Ishikawa (cell line): ENCODE measurements around the gene MYL6B.

Source experiments
- CEBPB ChIP-seq: IDR thresholded peaks from 2 replicates; pipeline ENCODE4 v1.6.1; 2012
- CREB1 ChIP-seq: IDR thresholded peaks from 2 replicates; pipeline ENCODE4 v1.6.1; 2012; ENCODE audit warnings: low read depth
- EGR1 ChIP-seq: IDR thresholded peaks from 2 replicates; pipeline ENCODE4 v1.6.1; 2012
- EP300 ChIP-seq: IDR thresholded peaks from 2 replicates; pipeline ENCODE4 v1.6.1; 2012; ENCODE audit warnings: borderline replicate concordance
- FOXM1 ChIP-seq: IDR thresholded peaks from 2 replicates; pipeline ENCODE4 v1.6.1; 2012; ENCODE audit warnings: low read depth, borderline replicate concordance
- NFIC ChIP-seq: IDR thresholded peaks from 2 replicates; pipeline ENCODE4 v1.6.1; 2012
- RAD21 ChIP-seq: IDR thresholded peaks from 2 replicates; pipeline ENCODE4 v1.6.1; 2012; ENCODE audit warnings: low read depth
- TAF1 ChIP-seq: IDR thresholded peaks from 2 replicates; pipeline ENCODE4 v1.6.1; 2012; ENCODE audit warnings: low read depth, mild to moderate bottlenecking
- TCF12 ChIP-seq: IDR thresholded peaks from 2 replicates; pipeline ENCODE4 v1.6.1; 2012; ENCODE audit warnings: low read depth
- TEAD4 ChIP-seq: IDR thresholded peaks from 2 replicates; pipeline ENCODE4 v1.6.1; 2012
- YY1 ChIP-seq: IDR thresholded peaks from 2 replicates; pipeline ENCODE4 v1.6.1; 2012; ENCODE audit warnings: low read depth
- ZBTB7A ChIP-seq: IDR thresholded peaks from 2 replicates; pipeline ENCODE4 v1.6.1; 2012; ENCODE audit warnings: low read depth
- TF ChIP-seq, protein P1 (sequence below): IDR thresholded peaks from 2 replicates; pipeline ENCODE4 v1.6.1; 2012
- TF ChIP-seq, protein P2 (sequence below): IDR thresholded peaks from 2 replicates; pipeline ENCODE4 v1.6.1; 2012; ENCODE audit warnings: low read depth, mild to moderate bottlenecking
- TF ChIP-seq, protein P3 (sequence below): IDR thresholded peaks from 2 replicates; pipeline ENCODE4 v1.6.1; 2012

The MYL6B gene

DNA sequence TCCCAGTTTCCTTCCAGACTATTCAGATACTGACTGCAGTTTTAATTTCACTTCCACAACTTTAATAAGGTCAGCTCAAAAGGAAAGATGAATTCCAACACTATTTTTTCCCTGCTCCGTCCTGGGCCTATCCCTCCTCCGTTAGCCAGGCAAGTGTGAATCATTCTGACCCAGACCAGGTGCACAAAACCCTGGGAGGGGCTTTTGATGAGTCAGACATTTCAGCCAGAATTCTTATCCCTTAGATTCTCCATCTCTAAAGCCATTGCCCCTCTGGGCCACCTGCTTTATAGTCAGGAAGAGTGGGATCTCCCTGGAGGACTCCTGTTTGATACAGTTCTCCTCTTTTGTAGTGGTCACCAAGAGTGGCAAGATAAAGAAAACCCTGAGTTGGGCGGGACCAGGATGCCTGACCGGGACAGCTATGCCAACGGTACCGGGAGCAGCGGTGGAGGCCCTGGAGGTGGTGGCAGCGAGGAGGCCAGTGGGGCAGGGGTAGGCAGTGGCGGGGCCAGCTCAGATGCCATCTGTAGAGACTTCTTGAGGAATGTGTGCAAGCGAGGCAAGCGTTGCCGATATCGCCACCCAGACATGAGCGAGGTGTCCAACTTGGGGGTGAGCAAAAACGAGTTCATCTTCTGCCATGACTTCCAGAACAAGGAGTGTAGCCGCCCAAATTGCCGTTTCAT, 32.1 kb upstream of the MYL6B start:
- no peak for TF ChIP-seq CREB1
- no peak for TF ChIP-seq TAF1
- TF ChIP-seq, protein P1, sequence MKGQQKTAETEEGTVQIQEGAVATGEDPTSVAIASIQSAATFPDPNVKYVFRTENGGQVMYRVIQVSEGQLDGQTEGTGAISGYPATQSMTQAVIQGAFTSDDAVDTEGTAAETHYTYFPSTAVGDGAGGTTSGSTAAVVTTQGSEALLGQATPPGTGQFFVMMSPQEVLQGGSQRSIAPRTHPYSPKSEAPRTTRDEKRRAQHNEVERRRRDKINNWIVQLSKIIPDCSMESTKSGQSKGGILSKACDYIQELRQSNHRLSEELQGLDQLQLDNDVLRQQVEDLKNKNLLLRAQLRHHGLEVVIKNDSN: no peak
- TF ChIP-seq RAD21: no peak
- TF ChIP-seq ZBTB7A: no peak

DNA sequence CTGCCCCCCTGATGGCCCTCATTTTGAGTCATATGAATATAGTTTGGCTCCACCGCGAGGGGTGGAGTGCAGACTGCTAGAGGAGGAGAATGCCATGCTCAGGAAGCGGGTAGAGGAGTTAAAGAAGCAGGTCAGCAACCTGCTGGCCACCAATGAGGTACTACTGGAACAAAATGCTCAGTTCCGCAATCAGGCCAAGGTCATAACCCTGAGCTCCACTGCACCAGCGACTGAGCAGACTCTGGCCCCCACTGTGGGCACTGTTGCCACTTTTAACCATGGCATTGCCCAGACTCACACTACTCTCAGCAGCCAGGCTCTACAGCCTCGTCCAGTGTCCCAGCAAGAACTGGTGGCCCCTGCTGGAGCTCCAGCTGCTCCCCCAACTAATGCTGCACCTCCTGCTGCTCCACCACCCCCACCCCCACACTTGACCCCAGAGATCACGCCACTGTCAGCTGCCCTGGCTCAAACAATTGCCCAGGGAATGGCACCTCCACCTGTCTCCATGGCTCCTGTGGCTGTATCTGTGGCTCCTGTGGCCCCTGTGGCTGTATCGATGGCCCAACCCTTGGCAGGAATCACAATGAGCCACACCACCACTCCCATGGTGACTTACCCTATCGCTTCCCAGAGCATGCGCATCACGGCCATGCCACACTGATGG, 31.1 kb upstream of the MYL6B start:
- TF ChIP-seq EP300 (no peak), FOXM1 (no peak), CREB1 (no peak), TEAD4 (no peak), TAF1 (no peak), EGR1 (no peak), CEBPB (no peak), YY1 (no peak), NFIC (no peak), ZBTB7A (no peak)
- TF ChIP-seq, protein P2, sequence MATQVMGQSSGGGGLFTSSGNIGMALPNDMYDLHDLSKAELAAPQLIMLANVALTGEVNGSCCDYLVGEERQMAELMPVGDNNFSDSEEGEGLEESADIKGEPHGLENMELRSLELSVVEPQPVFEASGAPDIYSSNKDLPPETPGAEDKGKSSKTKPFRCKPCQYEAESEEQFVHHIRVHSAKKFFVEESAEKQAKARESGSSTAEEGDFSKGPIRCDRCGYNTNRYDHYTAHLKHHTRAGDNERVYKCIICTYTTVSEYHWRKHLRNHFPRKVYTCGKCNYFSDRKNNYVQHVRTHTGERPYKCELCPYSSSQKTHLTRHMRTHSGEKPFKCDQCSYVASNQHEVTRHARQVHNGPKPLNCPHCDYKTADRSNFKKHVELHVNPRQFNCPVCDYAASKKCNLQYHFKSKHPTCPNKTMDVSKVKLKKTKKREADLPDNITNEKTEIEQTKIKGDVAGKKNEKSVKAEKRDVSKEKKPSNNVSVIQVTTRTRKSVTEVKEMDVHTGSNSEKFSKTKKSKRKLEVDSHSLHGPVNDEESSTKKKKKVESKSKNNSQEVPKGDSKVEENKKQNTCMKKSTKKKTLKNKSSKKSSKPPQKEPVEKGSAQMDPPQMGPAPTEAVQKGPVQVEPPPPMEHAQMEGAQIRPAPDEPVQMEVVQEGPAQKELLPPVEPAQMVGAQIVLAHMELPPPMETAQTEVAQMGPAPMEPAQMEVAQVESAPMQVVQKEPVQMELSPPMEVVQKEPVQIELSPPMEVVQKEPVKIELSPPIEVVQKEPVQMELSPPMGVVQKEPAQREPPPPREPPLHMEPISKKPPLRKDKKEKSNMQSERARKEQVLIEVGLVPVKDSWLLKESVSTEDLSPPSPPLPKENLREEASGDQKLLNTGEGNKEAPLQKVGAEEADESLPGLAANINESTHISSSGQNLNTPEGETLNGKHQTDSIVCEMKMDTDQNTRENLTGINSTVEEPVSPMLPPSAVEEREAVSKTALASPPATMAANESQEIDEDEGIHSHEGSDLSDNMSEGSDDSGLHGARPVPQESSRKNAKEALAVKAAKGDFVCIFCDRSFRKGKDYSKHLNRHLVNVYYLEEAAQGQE: no peak
- TF ChIP-seq, protein P1: no peak

DNA sequence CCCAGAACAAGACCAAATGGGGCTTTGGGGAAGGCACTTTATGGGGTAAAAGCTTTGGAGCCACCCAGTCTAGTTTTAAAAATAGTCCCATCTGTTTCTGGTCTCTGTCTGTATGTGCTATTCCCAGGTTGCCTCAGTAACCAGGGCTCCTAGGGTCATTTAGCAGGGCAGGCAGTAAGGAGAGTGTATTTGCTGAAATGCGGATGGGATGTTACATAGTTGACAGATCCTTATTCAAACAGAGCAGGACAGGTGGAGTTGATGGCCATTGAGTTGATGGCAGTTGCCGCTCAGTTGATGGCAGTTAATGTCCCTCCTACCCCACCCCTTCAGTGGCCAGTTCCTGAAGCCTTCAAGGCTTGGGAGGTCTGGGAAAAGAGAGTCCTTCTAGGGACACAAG, 29.8 kb upstream of the MYL6B start:
- TF ChIP-seq NFIC: no peak
- TF ChIP-seq TCF12: no peak
- no peak for TF ChIP-seq EGR1
- TF ChIP-seq CEBPB: no peak
- TF ChIP-seq ZBTB7A: no peak
- TF ChIP-seq FOXM1: no peak
- TF ChIP-seq TEAD4: no peak
- TF ChIP-seq, protein P2: no peak
- no peak for TF ChIP-seq EP300
- TF ChIP-seq RAD21: no peak
- no peak for TF ChIP-seq YY1
- TF ChIP-seq CREB1: no peak
- TF ChIP-seq, protein P1: no peak
- TF ChIP-seq, protein P3, sequence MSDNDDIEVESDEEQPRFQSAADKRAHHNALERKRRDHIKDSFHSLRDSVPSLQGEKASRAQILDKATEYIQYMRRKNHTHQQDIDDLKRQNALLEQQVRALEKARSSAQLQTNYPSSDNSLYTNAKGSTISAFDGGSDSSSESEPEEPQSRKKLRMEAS: no peak
- no peak for TF ChIP-seq TAF1

DNA sequence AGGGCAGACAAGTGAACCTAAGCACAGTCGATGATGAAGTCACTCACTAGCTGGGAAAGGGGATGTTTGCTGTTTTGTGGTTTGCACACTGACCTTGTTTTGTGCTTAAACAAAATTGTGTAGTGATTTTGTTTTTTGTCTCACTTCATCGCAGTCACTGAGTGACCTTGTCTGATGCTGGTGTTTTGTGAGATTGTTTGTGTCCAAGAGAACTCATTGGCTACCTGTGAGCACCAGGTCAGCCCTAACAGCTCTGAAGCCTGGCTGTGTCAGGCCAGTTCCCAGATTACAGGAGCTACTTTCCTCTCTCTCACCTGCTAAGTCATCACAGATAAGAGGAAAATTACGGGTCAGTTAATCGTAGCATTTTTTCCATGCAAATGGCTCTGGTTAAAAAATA, 28.3 kb upstream of the MYL6B start:
- no peak for TF ChIP-seq EGR1
- TF ChIP-seq EP300: no peak
- no peak for TF ChIP-seq NFIC
- TF ChIP-seq RAD21: no peak
- no peak for TF ChIP-seq FOXM1

DNA sequence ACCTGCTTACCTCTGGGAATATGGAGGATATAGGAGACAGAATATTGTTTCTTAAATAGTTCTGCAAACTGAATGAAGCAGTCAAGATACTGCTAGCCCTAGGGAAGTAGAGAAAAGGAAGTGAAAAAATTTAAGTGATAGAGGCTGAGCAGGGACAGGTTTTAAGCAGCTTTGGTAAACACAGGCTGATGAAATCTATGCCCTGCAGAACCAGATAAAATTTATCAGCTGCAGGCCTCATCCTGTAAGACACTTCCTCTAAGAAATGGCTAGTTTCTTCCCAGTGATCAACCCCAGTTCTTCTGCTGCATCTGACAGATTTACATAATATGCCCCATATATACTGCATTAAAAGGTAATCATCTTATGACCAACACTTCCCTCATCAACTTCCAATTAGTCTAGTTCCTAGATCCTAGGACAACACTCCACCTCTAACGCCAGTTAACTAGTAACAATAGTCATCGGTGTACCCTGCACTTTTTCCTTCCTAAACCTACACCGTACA, 25.6 kb upstream of the MYL6B start:
- TF ChIP-seq YY1: no peak
- no peak for TF ChIP-seq CREB1
- TF ChIP-seq CEBPB: no peak
- no peak for TF ChIP-seq EGR1
- TF ChIP-seq FOXM1: no peak
- TF ChIP-seq, protein P2: no peak
- TF ChIP-seq, protein P3: no peak
- no peak for TF ChIP-seq TEAD4
- TF ChIP-seq, protein P1: no peak
- no peak for TF ChIP-seq ZBTB7A
- TF ChIP-seq EP300: no peak
